GM21825 (cell line): ENCODE data around the gene TRIM26.

ENCODE experiments used
- ATAC-seq: cut with Tn5 transposase; IDR thresholded peaks from one replicate; pipeline ENCODE4 v1.9.1; 2021; ENCODE audit warnings: mild to moderate bottlenecking, moderate library complexity; ENCODE audit not compliant: unreplicated experiment

TRIM26 gene

DNA sequence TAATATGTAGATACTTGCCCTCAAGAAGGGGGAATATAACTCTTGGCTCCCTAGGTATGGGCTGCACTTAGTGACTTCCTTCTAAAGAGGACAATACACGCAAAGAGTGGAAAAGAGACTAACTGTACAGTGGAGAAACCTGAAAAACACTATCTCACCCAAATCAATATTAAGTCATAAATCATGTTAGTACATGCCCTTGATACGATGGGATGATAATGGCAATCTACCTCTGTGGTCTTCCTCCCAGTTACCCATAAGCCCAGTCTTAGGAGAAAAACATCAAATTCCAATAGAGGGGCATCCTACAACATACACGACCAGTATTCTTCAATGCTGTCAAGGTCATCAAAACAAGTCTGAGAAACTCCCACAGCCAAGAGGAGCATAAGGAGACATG, 1.3 kb downstream of the TRIM26 start:
- ATAC-seq = no peak

- ATAC-seq = no peak
Observed at GRCh38 chr6:30211306-30211705, 1.9 kb downstream of the TRIM26 start.

DNA sequence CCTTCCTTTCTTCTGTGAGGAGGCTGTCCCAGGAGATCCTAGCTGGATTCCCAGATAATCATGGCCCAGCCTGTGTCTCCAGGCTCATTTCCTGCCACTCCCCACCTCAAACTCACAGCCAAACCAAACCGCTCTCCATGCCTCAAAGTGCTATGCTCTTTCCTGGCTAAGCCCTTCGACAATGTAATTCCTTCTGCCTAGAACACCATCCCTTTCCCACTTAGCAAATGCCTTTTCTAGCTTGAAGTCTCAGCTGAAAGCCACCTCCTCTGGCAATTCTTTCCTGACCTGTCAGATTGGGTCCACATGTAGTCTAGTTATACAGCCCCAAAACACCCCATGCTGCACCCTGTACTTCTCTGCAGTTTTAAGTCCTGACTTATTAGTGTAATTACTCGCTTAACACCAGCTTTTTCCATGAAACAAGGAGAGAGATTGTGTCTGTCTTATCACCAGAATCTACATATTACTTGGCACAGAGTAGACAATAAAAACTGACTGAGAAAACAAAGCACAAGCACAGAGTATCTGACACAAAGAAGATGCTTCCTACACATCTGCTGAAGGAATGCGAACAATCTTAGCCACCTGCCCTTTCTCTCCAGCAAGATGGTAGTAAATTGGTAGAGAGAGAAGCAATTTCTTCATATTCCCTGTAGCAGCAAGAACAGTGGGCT, 5.4 kb downstream of the TRIM26 start:
- ATAC-seq = no peak

- ATAC-seq = no peak
Observed at GRCh38 chr6:30206799-30207618, 6.2 kb downstream of the TRIM26 start.

- ATAC-seq = no peak
Observed at GRCh38 chr6:30206152-30206551, 7.1 kb downstream of the TRIM26 start.

DNA sequence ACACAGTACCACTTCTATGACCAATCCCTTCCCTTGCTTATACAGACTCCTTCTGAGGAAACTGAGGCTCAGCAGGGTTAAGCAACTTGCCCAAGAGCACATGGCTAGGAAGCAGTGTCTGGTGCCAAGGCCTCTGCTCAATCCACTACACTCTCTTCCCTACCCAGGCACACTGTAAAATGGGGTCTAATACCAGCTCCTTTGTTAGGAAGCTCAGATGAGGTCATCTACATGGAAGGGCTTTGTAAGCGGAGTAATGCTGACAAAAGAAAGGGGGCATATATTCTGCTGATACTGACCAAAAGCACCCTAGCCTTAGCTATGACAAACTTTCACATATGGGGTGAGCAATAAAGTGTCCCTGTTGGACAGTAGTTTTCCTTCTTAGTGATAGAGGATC, 9.1 kb downstream of the TRIM26 start:
- ATAC-seq = no peak

DNA sequence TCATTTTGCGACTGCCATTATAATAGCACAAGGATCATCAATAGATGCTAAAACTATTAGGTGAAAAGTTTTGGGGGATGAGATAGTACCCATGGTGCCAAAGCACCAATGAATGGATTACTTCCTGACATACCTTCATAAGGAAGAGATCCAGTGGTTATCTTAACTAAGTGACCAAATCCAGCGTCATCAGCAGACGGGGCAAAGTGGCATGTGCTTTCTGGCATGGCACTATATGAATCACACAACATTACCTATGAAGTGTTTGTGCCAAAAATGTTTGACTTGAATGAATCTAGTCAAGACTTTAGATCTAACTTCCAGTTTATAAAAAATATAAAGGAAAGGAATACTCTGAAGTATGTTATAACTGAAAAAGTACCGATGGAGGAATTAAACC, 10.8 kb downstream of the TRIM26 start:
- ATAC-seq = no peak

DNA sequence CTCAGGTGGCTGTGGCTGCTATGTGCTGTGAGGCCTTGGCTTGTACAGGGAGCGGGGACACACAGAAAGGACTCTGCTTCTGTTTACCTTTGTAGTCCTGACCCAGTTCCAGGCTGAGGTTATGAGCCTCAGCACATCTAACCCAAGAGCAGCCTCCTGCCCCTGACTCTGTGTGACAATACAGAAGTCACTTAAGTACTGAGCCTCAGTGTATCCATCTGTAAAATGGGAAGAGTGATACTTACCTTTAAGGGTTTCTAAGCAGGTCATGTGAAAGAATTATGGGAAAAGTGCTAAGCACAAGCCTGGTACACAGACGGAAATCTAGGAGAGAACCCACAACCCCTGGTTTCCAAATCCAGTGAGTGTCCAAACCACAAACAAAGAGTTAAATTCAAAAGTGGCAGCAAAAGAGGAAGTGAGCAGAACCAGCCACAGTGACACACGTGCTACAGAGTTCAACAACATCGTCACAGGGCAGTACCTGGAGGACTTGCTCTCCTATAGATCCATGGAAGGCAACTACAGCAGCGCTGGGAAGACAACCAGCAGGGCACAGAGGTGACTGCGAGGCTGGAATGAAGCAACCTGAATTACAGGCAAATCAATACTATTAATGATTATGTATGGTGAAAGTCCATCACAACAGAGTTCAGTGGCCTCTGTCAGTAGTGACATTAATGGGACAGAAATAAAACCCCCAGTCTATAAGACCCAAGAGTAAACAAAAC, 12.5 kb downstream of the TRIM26 start:
- ATAC-seq = peak; percentile 56

DNA sequence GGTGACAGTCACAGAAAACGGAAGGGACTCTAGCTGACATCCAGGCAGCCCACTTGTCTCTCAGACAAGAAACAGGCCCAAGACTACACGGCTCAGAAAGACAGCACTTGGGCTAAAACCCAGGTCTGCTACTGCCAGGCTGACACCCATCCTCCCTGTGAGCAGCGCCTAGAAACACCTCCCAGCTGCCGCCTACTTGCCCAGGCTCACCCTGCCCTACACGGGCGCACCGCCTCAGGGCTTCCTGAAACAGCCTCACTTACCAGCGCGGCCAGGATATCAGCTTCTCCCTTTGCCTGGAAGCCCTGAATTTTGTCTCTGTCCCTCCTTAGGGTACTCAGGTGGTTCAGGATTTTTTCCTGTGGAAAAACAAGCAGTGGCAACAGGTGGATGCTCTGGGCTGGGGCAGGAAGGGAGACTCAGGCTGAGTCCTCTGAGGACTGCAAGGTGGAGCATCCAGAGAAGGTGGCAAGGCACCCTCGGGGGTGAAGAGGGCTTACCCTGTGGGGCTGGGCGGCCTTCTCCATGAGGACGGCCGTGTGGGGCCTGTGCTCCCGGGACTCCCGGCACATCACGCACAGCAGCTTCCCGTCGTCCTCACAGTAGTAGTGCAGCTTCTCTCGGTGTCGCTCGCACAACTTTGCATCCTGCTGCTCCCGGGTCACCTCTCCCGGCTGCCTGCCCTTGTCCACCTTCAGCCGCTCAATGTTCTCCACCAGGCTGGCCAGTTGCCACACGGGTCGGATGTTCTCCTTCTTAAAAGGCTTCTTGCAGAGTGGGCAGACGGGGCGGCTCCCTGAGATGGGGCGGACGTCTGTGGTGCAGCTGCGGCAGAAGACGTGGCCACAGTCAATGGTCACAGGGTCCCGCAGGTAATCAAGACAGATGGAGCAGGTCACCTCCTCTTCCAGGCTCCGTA, 14.8 kb downstream of the TRIM26 start:
- no peak for ATAC-seq

- ATAC-seq = no peak
Observed at GRCh38 chr6:30196376-30196775, 16.8 kb downstream of the TRIM26 start.

DNA sequence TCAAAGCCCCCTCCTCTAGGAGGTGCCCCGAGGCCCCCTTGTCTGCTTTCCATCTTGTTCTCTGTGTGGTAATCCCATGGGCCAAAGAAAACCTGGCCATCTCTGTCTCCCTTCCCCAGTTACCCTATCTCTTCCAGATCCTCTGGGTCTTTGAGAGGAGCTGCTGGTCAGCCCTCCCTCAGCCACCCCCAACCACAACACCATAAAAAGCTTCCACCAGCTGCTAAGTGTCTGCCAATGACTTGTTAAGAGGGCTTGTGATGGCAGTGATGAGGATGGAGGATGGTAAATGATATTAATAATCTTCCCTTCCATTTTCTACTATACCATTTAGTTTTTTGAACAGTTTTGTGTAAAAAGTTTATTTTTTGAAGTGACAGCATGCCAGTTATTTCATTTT, 17.3 kb downstream of the TRIM26 start:
- ATAC-seq = no peak

DNA sequence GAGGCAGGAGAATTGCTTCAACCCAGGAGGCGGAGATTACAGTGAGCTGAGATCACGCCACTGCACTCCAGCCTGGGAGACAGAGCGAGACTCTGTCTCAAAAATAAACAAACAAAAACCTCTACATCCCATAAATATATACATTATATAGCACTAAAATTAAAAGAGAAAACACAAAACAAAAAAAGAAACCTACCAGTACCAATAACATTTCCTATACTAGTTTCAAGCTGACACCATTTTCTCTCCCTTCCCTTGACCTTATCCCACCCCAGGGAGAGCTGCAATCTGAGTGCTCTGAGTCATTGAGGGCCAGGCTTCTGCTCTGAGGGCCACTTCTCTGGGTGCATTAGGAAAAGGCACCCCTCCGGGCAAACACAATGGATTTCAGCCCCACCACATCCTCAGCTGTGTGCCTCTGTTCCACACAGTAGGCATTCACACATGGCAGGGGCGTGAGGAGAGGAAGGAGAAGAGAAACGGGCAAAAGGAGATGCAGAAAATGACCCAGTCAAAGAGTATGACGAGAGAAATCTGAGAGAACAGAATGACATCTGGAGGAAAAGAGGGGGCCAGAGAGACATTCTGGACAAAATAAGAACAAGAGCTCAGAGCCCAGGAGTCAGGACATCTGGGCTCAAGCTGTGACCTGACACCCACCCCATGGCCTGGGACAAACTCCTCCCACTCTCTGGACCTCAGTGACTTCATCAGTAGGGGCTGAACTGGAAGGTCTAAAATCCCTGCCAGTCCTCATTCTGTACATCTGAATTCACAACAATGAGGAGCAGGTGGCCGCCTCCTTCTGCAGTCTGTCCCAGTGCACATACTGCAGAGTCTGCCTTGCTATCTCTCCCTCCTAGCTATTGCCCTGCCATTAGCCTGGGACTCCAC, 18.2 kb downstream of the TRIM26 start:
- no peak for ATAC-seq

- no peak for ATAC-seq
Observed at GRCh38 chr6:30192076-30192475, 21.1 kb downstream of the TRIM26 start.

- ATAC-seq = no peak
Observed at GRCh38 chr6:30188541-30188940, 24.7 kb downstream of the TRIM26 start.

DNA sequence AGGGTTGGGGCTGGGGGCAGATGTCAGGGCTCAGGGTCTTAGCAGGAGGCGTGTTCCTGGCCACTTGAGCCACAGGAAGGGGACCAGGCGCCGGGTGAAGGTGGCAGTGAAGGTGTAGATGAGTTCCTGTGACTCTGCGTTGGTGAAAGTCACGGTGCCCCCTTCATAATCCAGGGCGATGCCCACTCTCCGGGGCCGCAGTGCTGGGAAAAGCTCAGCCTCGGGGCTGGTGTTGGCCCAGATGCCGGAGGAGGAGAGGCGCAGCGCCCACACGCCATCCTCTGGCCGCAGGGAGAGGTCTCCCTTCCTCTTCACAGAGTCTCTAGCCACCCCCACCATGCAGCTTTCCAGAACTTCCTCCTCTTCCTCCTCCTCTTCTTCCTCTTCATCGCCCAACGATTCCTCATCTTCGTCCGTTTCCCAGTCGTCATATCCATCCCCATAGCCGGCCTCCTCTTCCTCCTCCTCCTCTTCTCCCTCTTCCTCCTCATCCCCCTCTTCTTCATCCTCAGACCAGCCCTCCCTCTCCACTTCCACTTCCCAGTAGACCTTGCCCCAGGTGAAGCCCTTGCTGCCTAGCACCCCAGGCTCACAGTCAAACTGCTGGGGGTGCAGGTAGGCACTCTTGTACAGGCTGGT, 27.2 kb downstream of the TRIM26 start:
- ATAC-seq = no peak

GRCh38 chr6:30184417-30185031, 28.7 kb downstream of the TRIM26 start:
- no peak for ATAC-seq

GRCh38 chr6:30180145-30180544, 33.1 kb downstream of the TRIM26 start:
- ATAC-seq = no peak

DNA sequence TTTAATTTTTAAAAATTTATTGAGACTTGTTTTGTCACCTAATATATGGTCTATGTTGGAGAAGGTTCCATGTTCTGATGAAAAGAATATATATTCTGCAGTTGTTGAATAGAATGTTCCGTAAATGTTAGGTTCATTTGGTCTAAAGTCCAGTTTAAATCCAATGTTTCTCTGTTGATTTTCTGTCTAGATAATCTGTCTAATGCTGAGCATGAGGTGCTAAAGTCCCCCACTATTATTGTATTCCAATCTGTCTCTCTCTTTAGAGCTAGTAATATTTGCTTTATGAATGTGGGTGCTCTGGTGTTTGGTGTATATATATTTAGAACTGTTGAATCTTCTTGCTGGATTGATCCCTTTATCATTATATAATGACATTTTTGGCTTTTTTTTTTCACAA, 34.4 kb downstream of the TRIM26 start:
- ATAC-seq = no peak

DNA sequence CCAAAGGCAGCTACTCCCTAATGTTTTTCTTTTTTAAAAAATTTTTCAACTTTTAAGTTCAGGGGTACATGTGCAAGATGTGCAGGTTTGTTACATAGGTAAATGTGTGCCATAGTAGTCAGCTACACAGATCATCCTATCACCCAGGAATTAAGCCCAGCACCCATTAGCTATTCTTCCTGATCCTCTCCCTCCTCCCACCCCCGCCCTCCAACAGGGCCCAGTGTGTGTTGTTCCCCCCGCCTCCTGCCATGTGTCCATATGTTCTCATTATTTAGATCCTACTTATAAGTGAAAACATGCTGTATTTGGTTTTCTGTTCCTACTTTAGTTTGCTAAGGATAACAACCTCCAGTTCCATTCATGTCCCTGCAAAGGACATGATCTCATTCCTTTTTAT, 37.4 kb downstream of the TRIM26 start:
- ATAC-seq = no peak
